H1 (cell line): ENCODE results near the gene CEP290.

ENCODE experiments used
- BRCA1 ChIP-seq: IDR thresholded peaks from 2 replicates; pipeline ENCODE4 v1.6.1; 2012; ENCODE audit warnings: low read depth, low read length, improper control_type of control experiment
- CHD7 ChIP-seq: fragments of 300-600 bp; sonication (generic); IDR thresholded peaks from 2 replicates; pipeline ENCODE4 v1.7.1; 2012; ENCODE audit warnings: low read length, moderate library complexity, mild to moderate bottlenecking, inconsistent platforms; ENCODE audit not compliant: insufficient replicate concordance
- CTCF ChIP-seq, 3 experiments: IDR thresholded peaks; 1 replicate in 2 of 3; 2 replicates in 1 of 3; pipeline versions ENCODE4 v1.5.1 to v1.6.1; 2011; ENCODE audit warnings: low read length in 3 of 3, mild to moderate bottlenecking in 3 of 3, inconsistent platforms in 2 of 3, low read depth in 1 of 3, moderate library complexity in 1 of 3; ENCODE audit not compliant: insufficient read depth in 1 of 3; ENCODE audit errors: control extremely low read depth in 1 of 3
- EZH2 ChIP-seq: fragments of 200-600 bp; sonication (generic); IDR thresholded peaks from 2 replicates; pipeline ENCODE4 v1.7.1; 2012; ENCODE audit warnings: low read depth, mild to moderate bottlenecking, moderate library complexity, low read length, inconsistent platforms; ENCODE audit not compliant: severe bottlenecking
- KDM5A ChIP-seq: fragments of 200-600 bp; IDR thresholded peaks from 2 replicates; pipeline ENCODE4 v1.7.1; 2012; ENCODE audit warnings: mild to moderate bottlenecking, low read length, inconsistent platforms, mixed read lengths
- POLR2A ChIP-seq, 2 experiments: IDR thresholded peaks; 1 replicate in 1 of 2; 2 replicates in 1 of 2; pipeline ENCODE4 v1.6.1; 2011; ENCODE audit warnings: low read depth in 2 of 2, low read length in 2 of 2, mild to moderate bottlenecking in 2 of 2; ENCODE audit errors: control extremely low read depth in 1 of 2
- RAD21 ChIP-seq, 2 experiments: IDR thresholded peaks in 1 of 2; conservative IDR thresholded peaks in 1 of 2; 2 replicates each; pipeline ENCODE4 v1.6.1; 2011; ENCODE audit warnings: low read depth in 2 of 2, low read length in 2 of 2, improper control_type of control experiment in 1 of 2, inconsistent platforms in 1 of 2, mild to moderate bottlenecking in 1 of 2, moderate library complexity in 1 of 2
- RFX5 ChIP-seq: IDR thresholded peaks from 2 replicates; pipeline ENCODE4 v1.6.1; 2011; ENCODE audit warnings: low read depth, low read length, improper control_type of control experiment, borderline replicate concordance
- SUZ12 ChIP-seq: fragments of 200-600 bp; sonication (generic); IDR thresholded peaks from 2 replicates; pipeline ENCODE4 v1.6.1; 2012; ENCODE audit warnings: mild to moderate bottlenecking, inconsistent platforms, low read length, moderate library complexity, mixed read lengths

GRCh38 chr12:88113871-88114270 is 28.0 kb downstream of the CEP290 start:
- no peak for TF ChIP-seq CTCF (IDR thresholded peaks at IDR 0.05; ENCODE audit: control extremely low read depth in 1 of 3, insufficient read depth in 1 of 3, low read depth in 1 of 3, low read length in 3 of 3)
- TF ChIP-seq BRCA1 = no peak
- TF ChIP-seq RFX5 = no peak
- no peak for TF ChIP-seq EZH2
- no peak for TF ChIP-seq SUZ12
- no peak for TF ChIP-seq RAD21 (IDR thresholded peaks at IDR 0.05 in 1 of 2, conservative IDR thresholded peaks at IDR 0.05 in 1 of 2; ENCODE audit: low read depth in 2 of 2, low read length in 2 of 2)
- no peak for TF ChIP-seq CHD7
- TF ChIP-seq KDM5A = no peak
- no peak for TF ChIP-seq POLR2A (IDR thresholded peaks at IDR 0.05; ENCODE audit: control extremely low read depth in 1 of 2, low read depth in 2 of 2, low read length in 2 of 2)
